GM21526 (cell line): ENCODE measurements around the gene LRMDA.

Experiments
- ATAC-seq: cut with Tn5 transposase; IDR thresholded peaks from one replicate; pipeline ENCODE4 v1.9.1; 2021; ENCODE audit warnings: moderate library complexity; ENCODE audit not compliant: unreplicated experiment, low FRiP score

LRMDA gene

GRCh38 chr10:76198287-76199035 is 767.0 kb downstream of the LRMDA start:
- ATAC-seq: no peak

- ATAC-seq: no peak
Measured at GRCh38 chr10:76201962-76202361, 770.5 kb downstream of the LRMDA start.

GRCh38 chr10:76202777-76203176 is 771.4 kb downstream of the LRMDA start:
- ATAC-seq: no peak

GRCh38 chr10:76205361-76205760 is 773.9 kb downstream of the LRMDA start:
- ATAC-seq: no peak

- no peak for ATAC-seq
Measured at GRCh38 chr10:76206797-76207352, 775.5 kb downstream of the LRMDA start.

GRCh38 chr10:76209135-76209534 is 777.7 kb downstream of the LRMDA start:
- no peak for ATAC-seq

GRCh38 chr10:76210211-76210610 is 778.8 kb downstream of the LRMDA start:
- no peak for ATAC-seq

GRCh38 chr10:76211691-76212090 is 780.3 kb downstream of the LRMDA start:
- ATAC-seq: no peak

GRCh38 chr10:76213876-76214275 is 782.5 kb downstream of the LRMDA start:
- ATAC-seq: no peak

- ATAC-seq: no peak
Measured at GRCh38 chr10:76218035-76218434, 786.6 kb downstream of the LRMDA start.

- ATAC-seq: no peak
Measured at GRCh38 chr10:76229341-76229740, 797.9 kb downstream of the LRMDA start.

- no peak for ATAC-seq
Measured at GRCh38 chr10:76230921-76231285, 799.5 kb downstream of the LRMDA start.

GRCh38 chr10:76231286-76231934 is 800.0 kb downstream of the LRMDA start:
- ATAC-seq: no peak

GRCh38 chr10:76234499-76235226 is 803.2 kb downstream of the LRMDA start:
- ATAC-seq: no peak

GRCh38 chr10:76236356-76236755 is 804.9 kb downstream of the LRMDA start:
- ATAC-seq: no peak

GRCh38 chr10:76242956-76243355 is 811.5 kb downstream of the LRMDA start:
- no peak for ATAC-seq

GRCh38 chr10:76244061-76244686 is 812.8 kb downstream of the LRMDA start:
- no peak for ATAC-seq

GRCh38 chr10:76245951-76246495 is 814.6 kb downstream of the LRMDA start:
- no peak for ATAC-seq

- no peak for ATAC-seq
Measured at GRCh38 chr10:76248649-76249200, 817.3 kb downstream of the LRMDA start.
